ENCODE results near the gene ADAMTSL2.

ADAMTSL2 gene

GRCh38 chr9:133576875-133577736 is 42.6 kb downstream of the ADAMTSL2 start:
- DNase-seq = no peak

DNA sequence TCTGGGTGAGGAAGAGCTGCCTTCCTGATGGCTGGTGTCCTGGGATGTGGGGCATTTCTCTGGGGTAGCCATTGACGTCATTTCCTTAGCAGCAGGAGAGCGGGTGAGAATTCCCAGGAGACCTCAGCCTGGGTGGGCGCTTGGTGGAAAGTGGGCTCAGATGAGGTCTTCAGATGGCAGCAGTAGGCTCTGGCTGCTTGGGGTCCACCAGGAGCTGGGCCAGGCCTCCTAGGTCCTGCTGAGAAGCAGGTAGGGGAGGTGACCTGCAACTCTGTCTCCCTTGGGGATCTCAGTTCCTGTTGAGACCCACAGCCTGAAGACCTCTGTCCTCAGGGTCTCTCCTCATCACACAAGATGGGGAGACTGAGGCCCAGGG is 43.2 kb downstream of the ADAMTSL2 start:
- DNase-seq = no peak

- DNase-seq = no peak
These were observed 44.3 kb downstream of the ADAMTSL2 start for GRCh38 chr9:133578524-133579441.

DNA sequence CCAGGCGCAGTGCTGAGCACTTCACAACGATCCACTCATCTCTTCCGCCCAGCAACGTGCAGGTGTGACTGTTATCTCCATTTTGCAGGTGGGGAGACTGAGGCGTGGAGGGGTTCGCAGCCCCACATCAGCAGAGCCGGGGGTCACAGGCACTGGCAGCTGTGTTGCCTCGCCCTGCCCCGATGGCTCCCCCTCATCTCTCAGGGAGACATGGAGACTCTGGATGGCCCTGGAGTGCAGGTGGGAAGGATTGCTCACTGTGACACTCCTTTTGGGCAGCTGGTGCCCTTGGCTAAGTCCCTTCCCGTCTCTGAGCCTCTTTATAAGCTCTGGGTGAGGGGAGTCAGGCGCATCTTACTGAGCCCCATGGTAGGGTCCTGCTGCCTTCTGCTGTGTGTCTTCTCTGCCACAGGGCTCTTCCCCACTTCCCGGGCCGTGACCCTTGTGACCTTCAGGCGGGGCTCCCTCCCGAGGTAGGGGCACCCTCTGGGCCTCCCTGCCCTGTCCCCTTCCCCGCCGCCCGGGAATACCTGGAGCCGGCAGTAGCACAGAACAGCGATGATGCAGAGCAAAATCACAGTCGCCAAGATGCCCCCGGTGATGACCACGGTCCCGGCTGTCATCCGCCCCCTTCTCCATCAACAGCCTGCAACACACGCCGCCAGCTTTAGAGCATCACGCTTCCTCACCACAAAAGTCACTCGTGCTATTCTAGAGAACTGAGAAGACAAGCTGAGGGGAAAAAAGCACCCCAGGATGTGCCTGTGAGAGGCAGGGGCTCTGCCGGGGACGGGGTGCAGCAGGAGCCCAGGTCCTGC is 45.3 kb downstream of the ADAMTSL2 start:
- no peak for DNase-seq

DNA sequence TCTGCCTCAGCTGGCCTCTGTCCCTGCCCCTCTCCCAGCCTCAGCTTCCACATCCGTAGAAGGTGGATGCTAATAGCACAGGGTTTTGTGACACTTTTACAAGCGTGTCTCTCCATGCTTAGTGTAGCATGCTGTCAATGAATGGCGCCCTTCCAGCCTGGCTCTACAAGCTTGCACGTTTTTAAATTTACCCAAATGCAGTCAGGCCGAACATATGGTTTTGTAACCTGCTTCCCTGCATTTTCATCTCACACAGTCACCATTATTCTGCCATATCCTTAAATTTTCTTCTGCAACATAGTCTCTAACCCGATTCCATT is 45.9 kb downstream of the ADAMTSL2 start:
- no peak for DNase-seq

GRCh38 chr9:133581011-133581410 is 46.5 kb downstream of the ADAMTSL2 start:
- DNase-seq = no peak

DNA sequence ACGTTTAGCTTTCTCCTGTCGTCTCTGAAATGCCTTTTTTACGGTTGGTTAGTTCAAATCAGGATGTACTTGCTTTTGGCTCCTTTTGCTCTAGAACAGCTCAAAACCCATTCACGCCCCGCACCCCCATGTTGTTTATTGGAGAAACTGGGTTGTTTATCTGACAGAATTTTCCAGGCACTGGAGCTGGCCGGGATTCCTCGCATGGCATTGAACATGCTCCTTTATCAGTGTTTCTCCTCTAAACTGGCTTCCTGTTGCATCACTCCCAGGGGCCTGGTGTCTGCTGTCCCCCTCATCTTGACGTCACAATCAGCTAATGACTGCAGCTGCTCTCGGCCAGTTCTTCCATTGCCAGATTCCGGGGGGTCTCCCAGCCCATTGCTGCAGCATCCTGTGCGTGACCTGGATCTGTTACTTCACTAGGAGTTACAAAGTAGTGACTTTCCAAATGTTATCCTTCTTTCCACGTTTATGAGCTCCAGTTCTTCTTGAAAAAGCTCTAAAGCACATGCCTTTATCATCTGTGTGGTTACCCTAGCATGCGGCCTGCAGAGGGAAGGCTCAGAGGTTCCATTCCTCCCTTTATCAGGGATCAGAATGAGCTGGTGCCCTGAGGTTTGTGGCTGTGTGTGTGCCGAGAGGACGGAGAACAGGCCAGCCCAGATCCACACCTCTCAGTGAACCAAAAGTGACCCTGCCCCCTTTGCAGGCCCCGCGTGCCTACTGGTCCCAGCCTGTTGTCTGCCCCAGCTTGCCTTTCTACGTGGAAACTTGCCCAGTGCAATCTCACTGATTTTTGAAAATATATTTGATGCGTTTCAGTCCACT is 47.2 kb downstream of the ADAMTSL2 start:
- no peak for DNase-seq

DNA sequence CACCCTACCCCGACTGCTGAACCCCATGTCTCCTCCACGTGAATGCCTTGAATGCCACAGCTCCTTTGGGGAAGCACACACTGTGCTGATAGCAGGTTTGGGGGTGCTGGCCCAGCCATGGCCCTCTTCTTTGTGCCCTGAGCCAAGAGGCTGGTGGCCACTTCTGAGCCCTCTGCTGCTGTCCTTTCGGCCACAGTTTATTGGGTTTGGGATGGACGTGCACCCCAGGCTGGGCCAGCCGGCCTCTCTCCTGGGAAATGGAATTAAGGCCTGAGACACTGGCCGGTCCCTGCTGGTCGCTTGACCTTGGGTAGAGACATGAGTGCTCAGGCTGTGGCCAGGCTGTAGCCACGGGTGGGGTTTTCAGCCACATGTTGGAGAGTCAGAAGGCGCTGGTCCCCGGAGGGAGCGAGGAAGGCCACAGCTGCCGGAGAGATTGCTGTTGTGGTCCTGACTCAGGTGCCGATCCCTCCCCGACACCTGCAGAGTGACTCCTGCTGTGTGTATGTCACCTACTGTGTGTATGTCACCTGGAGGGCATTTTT is 48.1 kb downstream of the ADAMTSL2 start:
- no peak for DNase-seq

GRCh38 chr9:133583111-133583510 is 48.6 kb downstream of the ADAMTSL2 start:
- DNase-seq = no peak

GRCh38 chr9:133583586-133583985 is 49.1 kb downstream of the ADAMTSL2 start:
- DNase-seq = no peak

DNA sequence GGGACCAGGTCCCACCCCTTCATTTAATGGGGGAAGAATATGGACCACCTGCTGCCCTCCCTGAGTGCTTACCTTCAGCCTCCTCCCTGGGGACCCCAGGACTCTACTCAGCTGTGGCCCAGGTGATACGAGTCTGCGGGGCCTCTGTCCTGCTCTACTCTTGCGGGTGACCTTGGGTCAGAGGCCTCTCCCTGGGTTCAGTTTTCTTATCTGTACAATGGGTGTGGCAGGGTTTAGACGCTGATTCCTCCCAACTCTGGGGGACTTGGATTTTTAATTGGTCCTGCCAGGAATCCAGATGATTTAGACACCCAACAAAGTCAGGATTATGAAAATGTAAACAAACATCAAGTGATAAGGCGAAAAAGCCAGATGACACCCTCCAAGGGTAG is 49.7 kb downstream of the ADAMTSL2 start:
- DNase-seq = no peak

DNA sequence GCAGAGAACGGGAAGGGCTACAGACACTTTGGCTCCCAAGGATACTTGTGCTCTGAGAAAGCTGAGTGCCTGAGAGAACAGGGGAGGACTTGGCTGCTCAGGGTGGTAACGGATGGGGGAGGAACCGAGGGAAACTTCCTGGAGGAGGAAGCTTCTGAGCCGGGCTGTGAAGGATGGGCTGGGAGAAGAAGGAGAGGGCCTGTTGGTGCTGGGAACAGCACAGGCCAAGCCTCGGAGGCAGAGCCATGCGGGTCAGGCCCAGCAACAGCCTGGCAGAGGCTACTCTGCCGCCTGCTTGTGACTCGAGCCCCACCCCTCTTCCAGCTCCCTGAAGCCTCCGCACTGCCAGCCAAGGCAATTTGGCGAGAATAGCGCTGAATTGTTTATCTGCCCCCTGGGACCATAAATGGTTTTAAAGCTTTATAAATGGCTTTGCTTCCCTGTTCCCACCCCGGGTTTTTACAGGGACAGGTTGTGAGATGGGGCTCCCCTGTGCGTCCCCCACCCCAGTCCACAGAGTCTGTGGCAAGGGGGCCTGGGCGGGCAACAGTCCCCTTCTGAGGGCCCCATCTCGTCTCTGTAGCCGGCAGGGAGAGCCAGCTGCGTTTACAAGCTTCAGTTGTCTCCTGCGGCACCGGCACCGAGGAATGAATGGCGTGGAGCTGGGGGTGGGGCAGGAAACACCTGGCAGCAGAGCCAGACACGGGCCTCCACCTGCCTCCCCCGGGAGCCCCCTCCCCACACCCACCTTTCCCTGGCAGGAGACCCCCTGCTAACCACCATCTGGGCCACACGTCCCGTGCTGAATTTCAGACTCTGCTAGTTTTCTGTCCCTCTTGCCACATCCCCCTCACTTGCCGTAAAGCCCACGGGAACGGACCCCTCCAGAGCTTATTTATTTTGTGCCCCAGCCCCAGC is 50.3 kb downstream of the ADAMTSL2 start:
- DNase-seq = no peak

DNA sequence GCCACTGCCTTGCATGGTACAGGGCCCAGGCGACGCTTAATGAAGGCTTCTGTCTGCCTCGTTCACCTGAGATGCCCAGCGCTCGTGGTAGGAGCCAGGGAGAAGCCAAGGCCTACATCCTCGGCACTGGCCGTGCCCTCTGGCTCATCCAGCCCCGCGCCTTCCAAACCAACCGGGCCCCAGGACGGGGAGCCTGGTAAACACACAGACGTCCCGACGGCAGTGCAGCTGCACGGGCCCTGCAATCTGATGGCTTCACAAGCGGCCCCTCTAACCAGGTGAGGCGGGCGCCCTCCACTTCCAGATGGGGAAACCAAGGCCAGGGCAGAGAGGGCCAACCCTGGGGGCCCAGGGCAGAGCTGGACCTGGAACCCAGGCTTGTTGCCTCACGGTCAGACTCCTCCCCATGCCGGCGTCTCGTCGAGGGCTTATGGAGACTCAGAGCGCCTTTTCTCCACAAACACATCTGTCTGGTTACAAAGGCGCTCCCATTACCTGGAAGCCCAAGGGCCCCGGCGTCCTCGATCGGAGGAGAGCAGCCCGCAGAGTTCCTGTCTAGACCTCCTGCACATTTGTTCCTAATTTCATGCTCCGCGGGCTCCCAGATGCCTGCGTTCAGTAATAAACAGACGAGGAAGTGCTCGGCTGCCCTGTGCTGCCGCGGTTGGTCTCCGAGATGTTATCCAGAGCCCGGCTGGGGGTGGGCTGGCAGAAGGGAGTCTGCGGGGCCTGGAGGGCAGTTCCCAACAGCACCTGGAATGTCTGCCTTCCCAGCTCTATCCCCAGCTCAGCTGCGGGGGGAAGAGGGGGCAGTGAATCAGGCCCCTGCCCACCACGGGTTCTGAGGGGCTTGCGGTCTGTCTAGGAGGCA is 51.2 kb downstream of the ADAMTSL2 start:
- DNase-seq = no peak

GRCh38 chr9:133587051-133587450 is 52.5 kb downstream of the ADAMTSL2 start:
- no peak for DNase-seq

DNA sequence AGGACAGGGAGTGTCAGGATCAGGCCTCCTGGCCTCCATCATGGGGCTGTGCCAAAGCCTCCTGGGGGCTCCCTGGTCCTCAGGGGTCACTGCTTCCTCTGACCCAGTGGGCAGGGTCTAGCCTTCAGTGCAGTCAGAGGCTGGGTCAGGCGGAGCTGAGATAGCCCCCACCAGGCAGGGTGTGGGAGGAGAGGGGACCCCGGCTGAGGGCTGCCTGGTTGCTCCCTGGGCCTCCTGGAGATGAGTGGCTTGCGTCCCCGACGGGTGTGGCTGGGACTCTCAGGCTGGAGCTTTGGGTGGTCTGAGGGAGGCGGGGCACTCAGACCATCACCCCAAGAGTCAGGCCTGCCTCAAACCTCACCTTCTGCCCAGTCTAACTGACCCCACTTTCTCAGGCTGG is 53.0 kb downstream of the ADAMTSL2 start:
- no peak for DNase-seq

GRCh38 chr9:133589454-133590227 is 55.1 kb downstream of the ADAMTSL2 start:
- peak; percentile 24 for DNase-seq

DNA sequence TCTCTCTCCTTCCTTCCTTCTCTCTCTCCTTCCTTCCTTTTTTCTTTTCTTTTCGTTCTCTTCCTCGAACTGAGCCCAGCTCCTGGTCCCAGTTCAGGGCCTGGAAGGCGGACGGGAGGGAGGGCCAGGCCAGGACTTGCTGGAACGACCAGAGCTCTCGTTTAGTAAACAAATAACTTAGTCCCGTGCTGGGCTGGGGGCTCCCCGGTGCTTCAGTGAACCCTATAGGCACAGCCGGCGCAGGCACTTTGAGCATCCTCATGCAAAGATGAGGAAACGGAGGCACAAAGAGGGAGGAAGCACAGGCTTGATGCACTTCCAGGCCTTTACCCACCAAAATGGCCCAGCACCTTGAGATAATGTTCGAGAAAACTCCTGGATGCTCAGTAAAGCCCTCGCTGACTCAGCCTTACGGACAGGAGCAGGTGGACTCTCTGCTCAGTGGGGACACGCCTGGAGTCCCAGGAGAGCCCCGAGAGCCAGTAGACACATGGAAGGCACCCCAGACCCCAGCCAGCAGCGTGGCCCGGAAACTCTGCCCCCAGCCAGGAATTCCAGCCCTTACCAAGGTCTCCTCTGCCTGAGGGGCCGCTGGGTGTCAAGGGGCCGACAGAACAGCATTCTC is 55.8 kb downstream of the ADAMTSL2 start:
- DNase-seq = no peak

- DNase-seq = no peak
These were observed 56.8 kb downstream of the ADAMTSL2 start for GRCh38 chr9:133591116-133591910.
